T-helper 22 cell (primary cell): ENCODE measurements around the gene TSGA10IP.

Experiments
- DNase-seq: peaks from one replicate; pipeline ENCODE4 v3.0.0-alpha.2; 2020; ENCODE audit warnings: low read depth

Gene TSGA10IP

GRCh38 chr11:66008095-66008467, 62.8 kb downstream of the TSGA10IP start:
- DNase-seq, result no peak

- no peak for DNase-seq
Observed at GRCh38 chr11:66008468-66009101, 63.3 kb downstream of the TSGA10IP start.
